C4-2B (cell line): ENCODE results near the gene PDLIM5.

ENCODE experiments used
- CTCF ChIP-seq: fragments of 450-650 bp; conservative IDR thresholded peaks from 2 replicates; pipeline ENCODE4 v1.5.1; 2017; ENCODE audit warnings: mild to moderate bottlenecking
- ZFX ChIP-seq: fragments of 450-650 bp; IDR thresholded peaks from 2 replicates; pipeline ENCODE4 v1.6.1; 2017

DNA sequence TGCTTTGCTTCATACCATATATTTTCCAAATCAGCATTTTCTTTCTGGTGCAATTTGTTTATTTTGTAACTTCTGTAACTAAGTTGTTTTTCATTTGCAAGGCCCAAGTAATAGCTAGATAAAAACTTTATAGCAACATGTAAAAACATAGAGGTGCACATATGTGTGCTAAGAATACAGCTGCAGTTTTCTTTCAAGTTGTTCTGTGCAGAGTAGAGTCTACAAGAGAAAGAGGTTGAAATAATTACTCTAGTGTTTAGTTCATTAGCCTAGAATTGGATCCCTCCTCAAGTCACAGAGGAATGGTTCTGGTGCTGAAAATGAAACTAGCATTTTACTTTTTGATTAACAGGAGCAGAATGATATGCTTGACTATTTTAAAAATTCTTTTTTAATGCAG lies 32.2 kb upstream of the PDLIM5 start:
- no peak for TF ChIP-seq CTCF
- no peak for TF ChIP-seq ZFX
